Nephron progenitor cell (in vitro differentiated cells): ENCODE data around the gene DPM3.
A peak's percentile ranks its signal among the peaks of the same experiment; 100 is the strongest.

Experiments
- DNase-seq: peaks from one replicate; pipeline ENCODE4 v3.0.0; 2021
- H3K27ac Mint-ChIP-seq: 2 replicates; pipeline ENCODE4 v1.8.0; 2021; ENCODE audit warnings: mild to moderate bottlenecking, moderate library complexity, mixed read lengths
- H3K27me3 Mint-ChIP-seq: 2 replicates; pipeline ENCODE4 v1.8.0; 2021; ENCODE audit warnings: mild to moderate bottlenecking, low read depth, mixed read lengths; ENCODE audit not compliant: poor library complexity
- H3K36me3 Mint-ChIP-seq: 2 replicates; pipeline ENCODE4 v1.8.0; 2021; ENCODE audit warnings: low read depth, mixed read lengths
- H3K4me1 Mint-ChIP-seq: 2 replicates; pipeline ENCODE4 v1.8.0; 2021; ENCODE audit warnings: mixed read lengths
- H3K4me3 Mint-ChIP-seq: 2 replicates; pipeline ENCODE4 v1.8.0; 2021; ENCODE audit warnings: mild to moderate bottlenecking, moderate library complexity, mixed read lengths
- H3K9me3 Mint-ChIP-seq: 2 replicates; pipeline ENCODE4 v1.8.0; 2021; ENCODE audit warnings: mild to moderate bottlenecking, moderate library complexity, mixed read lengths
- CTCF ChIP-seq: fragments of 200-600 bp; sonication (generic); IDR thresholded peaks from 2 replicates; pipeline ENCODE4 v1.5.0; 2021; ENCODE audit warnings: antibody characterized with exemption

Gene DPM3

GRCh38 chr1:155185783-155186066 lies 45.4 kb upstream of the DPM3 start:
- Mint-ChIP-seq H3K36me3 (peaks cover 14% of the 10 kb centered on the region), H3K27me3 (peaks cover 7% of the 10 kb centered on the region), H3K4me3 (no peak overlapping the region), H3K4me1 (peaks cover 27% of the 10 kb centered on the region), H3K27ac (peak overlapping the region; percentile 76), H3K9me3 (no peaks in the 10 kb centered on the region)
- TF ChIP-seq CTCF = no peak
- no peak for DNase-seq

- no peaks in the 10 kb centered on the region for H3K9me3 Mint-ChIP-seq
- H3K4me3 Mint-ChIP-seq = no peak overlapping the region
- H3K4me1 Mint-ChIP-seq = peaks cover 27% of the 10 kb centered on the region
- peak overlapping the region; percentile 76 for H3K27ac Mint-ChIP-seq
- peaks cover 14% of the 10 kb centered on the region for H3K36me3 Mint-ChIP-seq
- H3K27me3 Mint-ChIP-seq = peaks cover 7% of the 10 kb centered on the region
- DNase-seq = no peak
- TF ChIP-seq CTCF = no peak
These were observed 44.8 kb upstream of the DPM3 start for GRCh38 chr1:155184835-155185782.

GRCh38 chr1:155184351-155184811 lies 44.0 kb upstream of the DPM3 start:
- Mint-ChIP-seq H3K27ac (no peak overlapping the region), H3K4me1 (peaks cover 27% of the 10 kb centered on the region), H3K4me3 (no peak overlapping the region), H3K27me3 (peaks cover 7% of the 10 kb centered on the region), H3K9me3 (no peaks in the 10 kb centered on the region), H3K36me3 (peaks cover 15% of the 10 kb centered on the region)
- no peak for DNase-seq
- no peak for TF ChIP-seq CTCF

- Mint-ChIP-seq H3K4me1 (peaks cover 31% of the 10 kb centered on the region), H3K9me3 (no peaks in the 10 kb centered on the region), H3K27ac (no peak overlapping the region)
These were observed 43.5 kb upstream of the DPM3 start for GRCh38 chr1:155183775-155184221.

GRCh38 chr1:155182052-155182550 lies 41.8 kb upstream of the DPM3 start:
- H3K9me3 Mint-ChIP-seq = no peaks in the 10 kb centered on the region
- no peak overlapping the region for H3K4me3 Mint-ChIP-seq
- peaks cover 22% of the 10 kb centered on the region for H3K4me1 Mint-ChIP-seq
- no peak overlapping the region for H3K27ac Mint-ChIP-seq
- TF ChIP-seq CTCF = no peak
- peaks cover 22% of the 10 kb centered on the region for H3K36me3 Mint-ChIP-seq
- peaks cover 7% of the 10 kb centered on the region for H3K27me3 Mint-ChIP-seq
- no peak for DNase-seq

More at GRCh38 chr1:155183775-155184221, 43.5 kb upstream of the DPM3 start:
- no peak overlapping the region for H3K4me3 Mint-ChIP-seq
- H3K36me3 Mint-ChIP-seq = peaks cover 21% of the 10 kb centered on the region
- TF ChIP-seq CTCF = no peak
- no peak for DNase-seq
- H3K27me3 Mint-ChIP-seq = peaks cover 7% of the 10 kb centered on the region
